MV-4-11 (cell line): ENCODE data around the gene STK11IP.

ENCODE experiments used
- DNase-seq: peaks from one replicate; lab custom pipeline; 2025; lab: John Stamatoyannopoulos, UW

STK11IP gene, protein sequence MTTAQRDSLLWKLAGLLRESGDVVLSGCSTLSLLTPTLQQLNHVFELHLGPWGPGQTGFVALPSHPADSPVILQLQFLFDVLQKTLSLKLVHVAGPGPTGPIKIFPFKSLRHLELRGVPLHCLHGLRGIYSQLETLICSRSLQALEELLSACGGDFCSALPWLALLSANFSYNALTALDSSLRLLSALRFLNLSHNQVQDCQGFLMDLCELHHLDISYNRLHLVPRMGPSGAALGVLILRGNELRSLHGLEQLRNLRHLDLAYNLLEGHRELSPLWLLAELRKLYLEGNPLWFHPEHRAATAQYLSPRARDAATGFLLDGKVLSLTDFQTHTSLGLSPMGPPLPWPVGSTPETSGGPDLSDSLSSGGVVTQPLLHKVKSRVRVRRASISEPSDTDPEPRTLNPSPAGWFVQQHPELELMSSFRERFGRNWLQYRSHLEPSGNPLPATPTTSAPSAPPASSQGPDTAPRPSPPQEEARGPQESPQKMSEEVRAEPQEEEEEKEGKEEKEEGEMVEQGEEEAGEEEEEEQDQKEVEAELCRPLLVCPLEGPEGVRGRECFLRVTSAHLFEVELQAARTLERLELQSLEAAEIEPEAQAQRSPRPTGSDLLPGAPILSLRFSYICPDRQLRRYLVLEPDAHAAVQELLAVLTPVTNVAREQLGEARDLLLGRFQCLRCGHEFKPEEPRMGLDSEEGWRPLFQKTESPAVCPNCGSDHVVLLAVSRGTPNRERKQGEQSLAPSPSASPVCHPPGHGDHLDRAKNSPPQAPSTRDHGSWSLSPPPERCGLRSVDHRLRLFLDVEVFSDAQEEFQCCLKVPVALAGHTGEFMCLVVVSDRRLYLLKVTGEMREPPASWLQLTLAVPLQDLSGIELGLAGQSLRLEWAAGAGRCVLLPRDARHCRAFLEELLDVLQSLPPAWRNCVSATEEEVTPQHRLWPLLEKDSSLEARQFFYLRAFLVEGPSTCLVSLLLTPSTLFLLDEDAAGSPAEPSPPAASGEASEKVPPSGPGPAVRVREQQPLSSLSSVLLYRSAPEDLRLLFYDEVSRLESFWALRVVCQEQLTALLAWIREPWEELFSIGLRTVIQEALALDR

GRCh38 chr2:219597552-219598307 lies at the start of gene STK11IP:
Gene STK11IP (plus strand): TSS chr2:219597857. CDS start chr2:219598120, 263 bp downstream.
- peak; percentile 96 for DNase-seq

DNA sequence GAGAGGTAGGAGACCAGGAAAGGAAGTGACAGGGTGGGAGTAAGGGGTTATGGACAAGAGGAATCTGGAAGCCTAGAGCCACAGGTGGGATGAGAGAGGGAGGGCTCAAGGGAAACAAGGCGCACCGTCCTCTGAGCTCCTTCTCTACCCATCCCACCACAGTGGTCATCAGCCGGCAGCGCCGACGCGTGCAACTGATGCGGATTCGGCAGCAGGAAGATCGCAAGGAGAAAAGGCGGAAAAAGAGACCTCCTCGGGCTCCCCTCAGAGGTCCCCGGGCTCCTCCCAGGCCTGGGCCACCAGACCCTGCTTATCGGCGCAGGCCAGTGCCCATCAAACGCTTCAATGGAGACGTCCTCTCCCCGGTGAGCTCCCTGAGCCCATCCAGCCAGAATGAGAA lies 48.7 kb upstream of the STK11IP start:
- DNase-seq = no peak

- DNase-seq = no peak
These were observed 48.0 kb upstream of the STK11IP start for GRCh38 chr2:219549619-219550018.

DNA sequence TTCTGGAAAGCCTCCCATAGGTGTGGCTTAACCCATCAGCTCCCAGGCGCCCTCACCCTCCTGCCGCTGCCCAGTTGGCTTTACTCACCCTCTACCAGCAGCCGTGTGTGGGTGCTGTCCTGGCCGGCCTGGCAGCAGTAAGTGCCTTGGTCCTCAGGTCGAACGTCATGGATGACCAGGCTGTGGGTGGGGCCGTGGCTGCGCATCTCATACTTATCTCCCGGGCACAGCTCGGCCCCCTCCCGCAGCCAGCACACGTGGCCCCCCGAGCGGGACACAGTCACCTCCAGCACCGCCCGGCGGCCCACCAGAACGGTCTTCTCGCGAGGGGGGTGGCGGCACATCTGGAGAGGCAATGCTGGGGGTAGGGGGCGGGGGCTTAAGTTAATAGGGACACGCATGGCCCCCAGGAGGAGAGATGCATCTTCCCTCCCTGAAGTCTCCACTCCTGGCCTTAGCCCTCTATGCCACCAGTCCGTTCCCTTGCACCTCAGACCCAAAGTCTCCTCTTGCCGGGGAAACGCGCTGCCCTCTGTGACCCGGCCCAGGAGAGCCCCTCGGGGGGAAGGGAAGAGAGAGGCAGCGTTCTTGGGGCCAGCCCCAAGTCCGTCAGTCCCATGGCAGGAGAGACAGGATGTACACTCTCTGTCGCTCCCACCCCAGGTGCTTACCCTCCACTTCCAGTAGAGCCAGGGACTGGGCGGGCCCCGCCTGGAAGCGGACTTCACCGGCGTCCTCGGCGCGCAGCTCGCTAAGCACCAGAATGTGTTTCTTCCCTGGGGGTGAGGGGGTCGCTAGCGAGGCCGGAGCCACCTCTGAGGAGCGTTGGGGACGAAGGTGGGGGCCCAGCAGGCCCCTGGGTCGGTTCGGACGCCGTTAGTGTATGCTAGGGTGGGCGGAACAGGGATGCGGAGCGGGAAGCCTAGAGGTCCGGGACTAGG lies 45.9 kb upstream of the STK11IP start:
- no peak for DNase-seq

GRCh38 chr2:219552382-219553167 lies 45.1 kb upstream of the STK11IP start:
- peak; percentile 48 for DNase-seq

- DNase-seq = no peak
These were observed 44.6 kb upstream of the STK11IP start for GRCh38 chr2:219553168-219553417.

GRCh38 chr2:219553463-219553963 lies 44.1 kb upstream of the STK11IP start:
- no peak for DNase-seq

DNA sequence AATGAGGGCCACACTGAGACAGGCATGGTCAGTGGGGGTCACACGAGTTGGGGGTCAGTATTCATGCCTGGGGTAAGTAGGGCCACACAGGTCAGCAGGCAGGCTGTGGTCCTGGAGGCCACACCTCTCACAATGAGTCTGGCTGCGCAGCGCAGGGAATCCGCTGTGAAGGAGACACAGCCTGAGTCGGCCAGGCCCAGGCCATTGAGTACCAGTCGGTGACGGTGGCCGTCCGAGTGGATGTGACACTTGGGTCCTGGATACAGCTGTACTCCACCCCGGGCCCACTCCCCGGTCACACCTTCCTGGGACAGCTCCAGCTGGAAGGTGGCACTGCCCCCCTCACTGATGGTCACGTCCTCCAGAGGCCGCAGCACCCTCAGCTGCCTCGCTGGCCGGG lies 43.3 kb upstream of the STK11IP start:
- DNase-seq = no peak

DNA sequence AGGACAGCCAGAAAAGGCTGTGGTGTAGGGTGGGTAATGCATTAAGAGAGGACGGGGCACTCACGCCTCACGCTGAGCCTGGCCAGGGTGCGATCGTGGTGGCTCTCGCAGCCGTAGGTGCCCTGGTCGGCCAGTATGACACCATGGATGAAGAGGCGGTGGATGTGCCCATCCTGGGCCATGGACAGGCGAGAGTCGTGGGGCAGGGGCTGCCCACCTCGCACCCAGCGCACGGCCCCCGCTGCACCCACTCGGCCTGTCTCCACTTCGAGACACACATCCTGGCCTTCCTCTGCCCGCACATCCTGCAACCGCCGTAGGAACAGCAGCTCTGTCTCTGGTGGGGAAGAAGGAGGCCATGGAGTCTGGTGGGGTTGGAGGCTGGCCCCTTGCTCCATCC lies 41.7 kb upstream of the STK11IP start:
- no peak for DNase-seq

GRCh38 chr2:219556413-219556812 lies 41.2 kb upstream of the STK11IP start:
- DNase-seq = no peak

DNA sequence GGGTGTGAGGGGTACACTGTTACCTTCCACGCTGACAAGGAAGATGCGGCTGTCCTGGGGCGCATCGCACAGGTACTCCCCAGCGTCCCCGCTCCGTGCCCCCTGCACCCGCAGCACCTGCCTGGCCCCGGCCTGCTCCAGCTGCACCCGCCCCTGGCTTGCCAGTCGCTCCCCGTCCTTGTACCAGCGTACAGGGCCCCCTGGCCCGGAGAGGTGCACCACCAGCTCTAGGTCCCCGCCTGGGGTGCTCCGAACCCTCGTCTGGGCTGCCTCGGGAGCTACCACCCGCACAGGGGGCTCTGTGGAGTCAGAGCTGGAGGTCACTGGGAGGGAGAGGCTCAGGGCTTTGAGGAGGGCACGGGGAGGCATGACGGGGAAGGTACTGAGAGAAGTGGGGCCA lies 40.3 kb upstream of the STK11IP start:
- no peak for DNase-seq

DNA sequence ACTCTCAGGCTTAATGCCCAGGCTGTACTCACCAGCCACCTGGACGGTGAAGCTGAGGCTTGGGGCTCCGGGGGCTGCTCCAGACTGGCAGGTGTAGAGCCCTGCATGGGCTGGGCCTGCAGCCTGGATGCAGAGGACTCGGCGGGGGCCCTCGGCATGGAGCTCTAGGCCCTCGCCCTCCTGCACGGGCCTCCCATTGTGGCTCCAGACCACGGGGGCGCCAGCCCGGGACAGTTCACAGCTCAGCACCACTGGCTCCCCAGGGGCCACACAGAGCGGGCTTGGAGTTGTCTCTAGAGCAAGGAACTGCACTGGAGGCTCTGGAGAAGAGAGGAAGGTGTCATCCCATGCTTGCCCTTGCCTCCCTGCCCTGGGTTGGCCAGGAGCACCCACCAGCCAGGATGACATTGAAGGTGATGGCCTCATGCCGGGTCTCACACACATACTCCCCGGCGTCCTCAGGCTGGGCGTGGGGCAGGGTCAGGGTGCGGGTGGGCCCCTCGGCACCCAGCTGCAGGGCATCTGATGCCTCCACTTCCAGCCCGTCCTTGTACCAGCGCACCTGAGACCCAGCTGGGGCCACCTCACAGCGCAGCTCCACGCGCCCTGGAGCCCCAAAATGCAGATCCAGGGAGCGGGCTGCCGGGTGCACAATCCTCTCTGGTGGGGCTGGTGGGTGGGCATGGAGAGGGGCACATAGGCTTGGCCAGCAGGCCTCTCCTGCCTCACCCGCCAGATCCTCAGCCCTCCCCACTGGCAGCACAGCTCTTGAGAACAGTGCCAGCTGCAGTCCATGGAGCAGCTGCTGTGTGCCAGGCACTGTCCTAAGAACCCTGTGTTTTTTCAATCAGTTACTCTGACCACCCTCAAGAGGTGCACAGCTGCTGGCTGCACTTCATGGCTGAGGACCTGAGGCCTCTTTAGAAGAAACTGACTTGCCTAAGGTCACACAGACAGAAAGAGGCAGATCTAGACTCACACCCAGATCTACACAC lies 39.6 kb upstream of the STK11IP start:
- DNase-seq = no peak

GRCh38 chr2:219559156-219559915 lies 38.3 kb upstream of the STK11IP start:
- DNase-seq = no peak

- no peak for DNase-seq
These were observed 37.4 kb upstream of the STK11IP start for GRCh38 chr2:219560037-219560892.

GRCh38 chr2:219560893-219561178 lies 36.8 kb upstream of the STK11IP start:
- DNase-seq = no peak

GRCh38 chr2:219561179-219562048 lies 36.2 kb upstream of the STK11IP start:
- DNase-seq = no peak
